Dermis lymphatic vessel endothelial cell (primary cell): ENCODE measurements around the gene PGLYRP1. TPM values are rescaled to one million over a fixed set of nuclear protein-coding genes. Genes with fewer than 3 reads are reported as not detected.

Experiments
- total RNA-seq: library from RNA; depleted of rRNA; stranded (reverse); fragments of >200 nt; gene quantifications from 2 replicates; pipeline ENCODE4 v1.2.1, GENCODE V29; 2014

Gene PGLYRP1, protein sequence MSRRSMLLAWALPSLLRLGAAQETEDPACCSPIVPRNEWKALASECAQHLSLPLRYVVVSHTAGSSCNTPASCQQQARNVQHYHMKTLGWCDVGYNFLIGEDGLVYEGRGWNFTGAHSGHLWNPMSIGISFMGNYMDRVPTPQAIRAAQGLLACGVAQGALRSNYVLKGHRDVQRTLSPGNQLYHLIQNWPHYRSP
- not detected in 2 replicates for total RNA-seq

DNA sequence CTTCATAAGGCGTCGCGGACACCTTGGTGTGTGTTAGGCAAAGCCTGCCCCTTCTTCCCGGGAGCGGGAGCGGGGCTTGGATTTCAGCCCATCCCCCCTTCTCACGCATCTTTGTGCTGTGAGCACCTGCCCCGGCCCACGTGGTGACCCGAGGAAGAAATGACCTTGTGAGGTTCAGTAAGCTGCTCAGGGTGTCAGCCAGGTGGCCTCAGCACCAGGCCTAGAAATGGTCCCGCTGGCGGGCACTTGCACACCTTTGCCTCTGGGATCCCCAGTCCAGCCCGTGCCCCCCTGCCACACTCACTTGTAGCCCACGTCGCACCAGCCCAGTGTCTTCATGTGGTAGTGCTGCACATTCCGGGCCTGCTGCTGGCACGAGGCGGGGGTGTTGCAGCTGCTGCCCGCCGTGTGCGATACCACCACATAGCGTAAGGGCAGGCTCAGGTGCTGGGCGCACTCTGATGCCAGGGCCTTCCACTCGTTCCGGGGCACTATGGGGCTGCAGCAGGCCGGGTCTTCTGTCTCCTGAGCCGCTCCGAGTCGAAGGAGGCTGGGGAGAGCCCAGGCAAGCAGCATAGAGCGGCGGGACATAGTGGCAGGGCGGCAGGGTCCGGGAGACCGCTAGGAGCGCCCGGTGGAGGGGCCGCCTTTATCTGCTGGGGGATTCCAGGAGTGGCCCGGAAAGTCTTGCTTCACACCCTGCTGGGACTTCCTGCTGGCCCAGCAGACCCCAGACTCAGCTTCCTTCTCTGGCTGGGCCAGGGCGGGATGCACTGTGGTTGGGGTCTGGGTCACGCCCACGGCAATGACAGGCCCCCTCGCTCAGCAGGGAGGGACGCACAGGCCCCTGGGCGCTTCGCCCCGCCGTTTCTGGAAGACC is at the start of gene PGLYRP1:
TSS of gene PGLYRP1 (minus strand) at position 623 of the 880 bp plus-strand sequence. CDS start at position 591, 32 bp downstream.

DNA sequence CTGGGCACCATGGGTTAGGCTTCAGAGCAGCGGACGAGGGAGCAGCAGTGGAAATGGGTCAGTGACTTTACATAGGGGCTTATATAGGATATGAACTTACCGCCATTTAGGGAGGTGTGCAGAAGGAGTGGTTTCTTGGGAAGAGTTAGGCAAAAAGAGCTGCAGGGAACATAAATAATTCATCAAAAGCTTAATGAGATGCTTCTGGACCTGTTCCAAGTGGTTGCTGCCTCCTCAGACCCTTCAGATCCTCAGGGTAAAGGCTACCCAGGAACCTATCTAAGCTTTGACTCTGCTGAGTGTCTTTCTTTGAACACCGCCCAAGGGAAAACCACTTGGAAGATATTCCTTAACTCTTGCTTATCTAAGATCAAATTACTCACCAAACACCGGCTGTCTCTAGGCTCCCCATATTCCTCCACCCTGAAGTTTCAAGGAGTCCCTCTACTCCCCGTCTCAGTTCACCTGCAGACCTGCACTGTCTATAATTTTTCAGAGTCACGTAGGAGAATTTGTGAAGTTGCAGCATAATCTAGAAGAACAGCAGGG is 18.2 kb upstream of the PGLYRP1 start, which contains the start of gene IGFL4:
TSS of gene IGFL4 (minus strand) at position 51 of the 549 bp plus-strand sequence. CDS start at position 11, 40 bp downstream.

DNA sequence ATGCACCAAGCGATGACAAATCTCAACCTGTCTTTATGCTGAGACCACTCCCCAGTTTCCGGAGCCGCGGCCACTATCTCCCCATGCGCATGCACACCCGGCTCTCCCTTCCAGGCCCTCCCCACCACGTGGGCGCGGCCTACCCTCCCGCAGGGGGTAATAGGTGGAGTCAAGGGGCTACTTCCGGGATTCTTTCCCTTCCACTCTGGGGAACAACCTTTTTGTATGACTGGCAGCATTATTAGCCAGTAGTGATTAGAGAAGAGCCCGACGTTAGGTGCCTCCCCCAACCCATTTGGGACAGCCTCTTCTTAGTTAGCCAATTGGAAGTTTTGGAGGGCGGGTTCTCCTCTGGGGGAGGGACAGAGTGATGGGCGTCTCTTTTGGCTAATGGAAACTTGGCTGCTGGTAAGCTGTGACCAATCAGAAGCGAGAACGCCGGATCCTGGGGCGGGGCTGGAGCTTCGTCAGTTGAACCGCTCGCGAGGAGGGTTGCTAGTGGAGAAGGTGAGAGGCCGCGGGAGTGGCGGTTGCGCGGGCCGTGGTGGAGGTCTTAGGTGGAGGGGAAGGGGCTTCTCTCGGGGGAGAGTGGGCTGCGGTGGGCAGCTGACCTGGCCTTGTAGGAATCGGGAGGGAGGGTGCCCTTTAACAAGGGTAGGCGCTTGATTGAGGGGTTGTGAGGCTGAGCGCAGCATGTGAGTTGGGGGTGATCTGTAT is 27.7 kb downstream of the PGLYRP1 start, which contains the start of gene CCDC61:
TSS of gene CCDC61 (plus strand) at position 470 of the 717 bp plus-strand sequence. CDS start 7,552 bp downstream, outside the sequence.

DNA sequence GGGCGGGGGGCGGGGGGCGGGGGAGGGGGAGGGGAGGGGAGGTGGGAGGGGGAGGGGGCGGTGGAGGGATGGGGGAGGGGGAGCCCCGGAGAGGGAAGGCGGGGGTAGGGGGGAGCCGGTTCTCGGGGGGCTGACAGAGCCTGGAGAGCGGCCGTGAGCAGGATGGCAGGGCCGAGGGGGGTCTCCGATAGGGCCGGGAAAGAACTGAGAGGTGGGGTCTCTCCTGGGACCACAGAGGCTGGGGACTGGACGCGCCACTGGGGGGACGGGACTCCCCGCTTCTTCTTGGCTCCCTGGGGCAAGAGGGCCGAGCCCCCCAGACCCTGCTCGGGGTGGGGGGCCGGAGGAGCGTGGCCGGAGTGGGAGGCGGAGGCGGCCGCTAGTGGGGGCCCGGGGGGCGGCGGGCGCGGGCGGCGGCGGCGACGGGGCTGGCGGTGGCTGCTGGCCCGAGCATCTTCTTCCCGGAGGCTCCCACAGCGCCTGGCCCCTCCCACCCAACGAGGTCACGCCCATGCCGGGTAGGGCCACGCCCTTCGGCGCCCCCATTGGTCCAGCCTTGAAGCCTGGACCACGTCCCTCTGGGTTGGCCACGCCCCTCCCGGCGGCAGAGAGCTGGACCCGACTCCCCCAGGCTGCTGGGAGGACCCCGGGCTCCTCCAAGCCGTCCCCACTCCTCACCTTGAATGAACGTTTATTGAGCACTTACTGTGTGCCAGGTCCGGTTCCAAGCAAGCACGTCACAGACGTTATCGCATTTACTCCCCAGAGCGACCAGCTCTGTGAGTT is 49.1 kb downstream of the PGLYRP1 start, which contains the start of gene NOVA2:
TSS of gene NOVA2 (minus strand) at position 313 of the 786 bp plus-strand sequence. CDS start 514 bp downstream, outside the sequence.

Other genes starting within 250 kb of the PGLYRP1 start
- 5.6 and 6.1 TPM in 2 replicates for gene DMPK, start 240.6 kb downstream of the PGLYRP1 start, total RNA-seq
- gene DMWD, start 230.2 kb downstream of the PGLYRP1 start, total RNA-seq, result 19.3 and 21.1 TPM in 2 replicates
- gene RSPH6A, start 207.7 kb downstream of the PGLYRP1 start, total RNA-seq, result under 0.01 and 0.11 TPM in 2 replicates
- gene SYMPK, start 159.9 kb downstream of the PGLYRP1 start, total RNA-seq, result 24.0 and 24.1 TPM in 2 replicates
- gene FOXA3, start 158.7 kb downstream of the PGLYRP1 start, total RNA-seq, result 0.09 TPM in 1 of 2 replicates, not detected in the other
- gene IRF2BP1, start 136.9 kb downstream of the PGLYRP1 start, total RNA-seq, result 16.6 and 18.0 TPM in 2 replicates
- 0.76 and 0.86 TPM in 2 replicates for gene MYPOP, start 120.4 kb downstream of the PGLYRP1 start, total RNA-seq
- gene NANOS2, start 108.3 kb downstream of the PGLYRP1 start, total RNA-seq, result not detected in 2 replicates
- gene NOVA2, start 49.2 kb downstream of the PGLYRP1 start, total RNA-seq, result 3.7 and 6.4 TPM in 2 replicates
- 3.6 and 5.6 TPM in 2 replicates for gene CCDC61, start 27.6 kb downstream of the PGLYRP1 start, total RNA-seq
- not detected in 2 replicates for gene IGFL4, start 17.9 kb upstream of the PGLYRP1 start, total RNA-seq
- not detected in 2 replicates for gene IGFL3, start 101.6 kb upstream of the PGLYRP1 start, total RNA-seq
- gene IGFL2, start 125.2 kb upstream of the PGLYRP1 start, total RNA-seq, result not detected in 2 replicates
- gene IGFL1, start 206.7 kb upstream of the PGLYRP1 start, total RNA-seq, result not detected in 2 replicates